Left renal cortex interstitium (tissue), 4 donors: ENCODE data around the gene LRRC75B. TPM values are rescaled to one million over a fixed set of nuclear protein-coding genes. Genes with fewer than 3 reads are reported as not detected.

Source experiments
- polyA plus RNA-seq, 4 donors: library from polyadenylated mRNA; unstranded; fragments of 120-200 nt; gene quantifications; one replicate each; pipeline ENCODE4 v1.2.1, GENCODE V29; 2013; ENCODE audit not compliant: insufficient read length in 4 of 4

Gene LRRC75B
- polyA plus RNA-seq, 4 donors: 28.0 to 44.8 (median 39.2) TPM

Other genes with a start within 250 kb of the LRRC75B start
- 1 to 10 TPM; 7.3 to 9.9 (median 8.5) TPM for gene ADORA2A, start 165.5 kb downstream of the LRRC75B start, polyA plus RNA-seq
- 1 to 10 TPM in 2 of 4 donors, under 1 TPM in 2; 0.52 to 1.5 (median 0.85) TPM for gene UPB1, start 97.7 kb downstream of the LRRC75B start, polyA plus RNA-seq
- 10 to 100 TPM; 82.9 to 96.5 (median 93.2) TPM for gene GUCD1, start 37.9 kb downstream of the LRRC75B start, polyA plus RNA-seq
- 100 to 1,000 TPM; 186 to 229 (median 196) TPM for gene SNRPD3, start 37.1 kb downstream of the LRRC75B start, polyA plus RNA-seq
- gene GGT1, start 10.1 kb upstream of the LRRC75B start, polyA plus RNA-seq: 10 to 100 TPM; 52.3 to 71.2 (median 57.8) TPM
- under 1 TPM in 1 of 4 donors, not detected in 3; 0.05 TPM for gene PIWIL3, start 181.6 kb upstream of the LRRC75B start, polyA plus RNA-seq
- 1 to 10 TPM; 2.0 to 3.1 (median 2.4) TPM for gene SGSM1, start 213.1 kb upstream of the LRRC75B start, polyA plus RNA-seq